OCI-LY3 (cell line): ENCODE data around the gene HIGD1C.

Experiments
- CTCF ChIP-seq: fragments of 200-600, 300-600 bp; sonication (generic); IDR thresholded peaks from 2 replicates; pipeline ENCODE4 v1.5.1; 2014; ENCODE audit warnings: antibody characterized with exemption, low read length, low read depth
- EZH2phosphoT487 ChIP-seq: fragments of 200-600 bp; shearing (Covaris generic); IDR thresholded peaks from 2 replicates; pipeline ENCODE4 v1.6.1; 2018; ENCODE audit warnings: antibody characterized with exemption, mixed run types, low read depth

- TF ChIP-seq EZH2phosphoT487 (no peak), CTCF (no peak)
Measured at GRCh38 chr12:50918584-50919316, 33.6 kb upstream of the HIGD1C start.
